Neural progenitor cell (in vitro differentiated cells): ENCODE measurements around the gene GAB4. TPM values are rescaled to one million over a fixed set of nuclear protein-coding genes. Genes with fewer than 3 reads are reported as not detected.

ENCODE experiments used
- DNase-seq: peaks from one replicate; pipeline ENCODE4 v3.0.0-alpha.2; 2016; ENCODE audit warnings: low spot score
- H2AFZ ChIP-seq: fragments of 200-600 bp; sonication (generic); replicated peaks from 2 replicates; pipeline ENCODE4 v1.6.1; 2016; ENCODE audit warnings: antibody characterized with exemption
- H3F3A ChIP-seq: fragments of 200-600 bp; sonication (generic); 2 replicates; pipeline ENCODE4 v1.6.1; 2016; ENCODE audit warnings: antibody characterized with exemption, low read depth
- H3K27ac ChIP-seq: fragments of 200-600 bp; sonication (generic); 2 replicates; pipeline ENCODE4 v1.5.1; 2016; ENCODE audit warnings: mild to moderate bottlenecking
- H3K27me3 ChIP-seq: fragments of 200-600 bp; sonication (generic); 2 replicates; pipeline ENCODE4 v1.6.1; 2016; ENCODE audit warnings: mild to moderate bottlenecking, moderate library complexity
- H3K36me3 ChIP-seq: fragments of 200-600 bp; sonication (generic); 2 replicates; pipeline ENCODE4 v1.5.1; 2016
- H3K4me1 ChIP-seq: fragments of 200-600 bp; sonication (generic); 2 replicates; pipeline ENCODE4 v1.6.1; 2016; ENCODE audit warnings: mixed run types
- H3K4me2 ChIP-seq: fragments of 200-600 bp; sonication (generic); 2 replicates; pipeline ENCODE4 v1.6.1; 2016
- H3K4me3 ChIP-seq: fragments of 200-600 bp; sonication (generic); 2 replicates; pipeline ENCODE4 v1.5.1; 2016
- H3K79me2 ChIP-seq: fragments of 200-600 bp; sonication (generic); 2 replicates; pipeline ENCODE4 v1.6.1; 2016; ENCODE audit warnings: low read depth
- H3K9ac ChIP-seq: fragments of 200-600 bp; sonication (generic); 2 replicates; pipeline ENCODE4 v1.6.1; 2016
- H3K9me3 ChIP-seq: fragments of 200-600 bp; sonication (generic); 2 replicates; pipeline ENCODE4 v1.5.1; 2016; ENCODE audit warnings: low read depth
- H4K20me1 ChIP-seq: fragments of 200-600 bp; sonication (generic); 2 replicates; pipeline ENCODE4 v1.6.1; 2016; ENCODE audit warnings: low read depth
- H3K27ac Mint-ChIP-seq: 3 replicates; pipeline ENCODE4 v1.8.0; 2021; ENCODE audit warnings: mixed read lengths
- H3K27me3 Mint-ChIP-seq: 2 replicates; pipeline ENCODE4 v1.8.0; 2022; ENCODE audit warnings: low read depth, mild to moderate bottlenecking, inconsistent platforms, moderate library complexity, mixed read lengths; ENCODE audit not compliant: insufficient read depth
- H3K36me3 Mint-ChIP-seq: 3 replicates; pipeline ENCODE4 v1.8.0; 2021; ENCODE audit warnings: mixed read lengths
- H3K4me1 Mint-ChIP-seq: 3 replicates; pipeline ENCODE4 v1.8.0; 2021; ENCODE audit warnings: mixed read lengths
- H3K4me3 Mint-ChIP-seq: 3 replicates; pipeline ENCODE4 v1.8.0; 2021; ENCODE audit warnings: mild to moderate bottlenecking, moderate library complexity, mixed read lengths
- H3K9me3 Mint-ChIP-seq: 3 replicates; pipeline ENCODE4 v1.8.0; 2020; ENCODE audit warnings: mixed read lengths
- CTCF ChIP-seq: fragments of 200-600 bp; sonication (generic); IDR thresholded peaks from 2 replicates; pipeline ENCODE4 v1.5.1; 2017; ENCODE audit warnings: antibody characterized with exemption, mild to moderate bottlenecking
- EZH2 ChIP-seq: fragments of 200-600 bp; sonication (generic); IDR thresholded peaks from 2 replicates; pipeline ENCODE4 v1.6.1; 2017; ENCODE audit warnings: antibody characterized with exemption, mild to moderate bottlenecking, moderate library complexity
- EZH2phosphoT487 ChIP-seq: fragments of 200-600 bp; sonication (generic); IDR thresholded peaks from 2 replicates; pipeline ENCODE4 v1.6.1; 2017; ENCODE audit warnings: antibody characterized with exemption
- total RNA-seq: library from RNA; depleted of rRNA; stranded (reverse); fragments of >200 nt; gene quantifications from 2 replicates; pipeline ENCODE4 v1.2.3, GENCODE V29; 2015; ENCODE audit warnings: low replicate concordance

Gene GAB4
- total RNA-seq, 1 donor from 2014 or later, result 0.07 TPM

GRCh38 chr22:16933291-16934282 is 74.4 kb downstream of the GAB4 start:
- TF ChIP-seq CTCF (no peak), EZH2 (no peak), EZH2phosphoT487 (no peak)
- Histone ChIP-seq H3K27ac (no peak overlapping the region), H3K36me3 (no peaks in the 10 kb centered on the region), H4K20me1 (no peaks in the 10 kb centered on the region), H3K4me3 (no peak overlapping the region), H3K9me3 (no peaks in the 10 kb centered on the region), H3F3A (no peaks in the 10 kb centered on the region), H3K4me1 (no peaks in the 10 kb centered on the region), H3K79me2 (no peaks in the 10 kb centered on the region), H2AFZ (no peak overlapping the region), H3K4me2 (no peak overlapping the region), H3K27me3 (peaks cover 26% of the 10 kb centered on the region), H3K9ac (no peak overlapping the region)
- Mint-ChIP-seq H3K9me3 (peaks cover 2% of the 10 kb centered on the region), H3K27ac (no peak overlapping the region), H3K4me1 (no peaks in the 10 kb centered on the region), H3K4me3 (no peak overlapping the region), H3K27me3 (peaks cover 3% of the 10 kb centered on the region), H3K36me3 (no peaks in the 10 kb centered on the region)
- no peak for DNase-seq

GRCh38 chr22:16932577-16932976 is 75.4 kb downstream of the GAB4 start:
- H3K36me3 ChIP-seq, result no peaks in the 10 kb centered on the region
- Mint-ChIP-seq H3K36me3 (no peaks in the 10 kb centered on the region), H3K27me3 (peaks cover 3% of the 10 kb centered on the region), H3K4me3 (no peak overlapping the region), H3K9me3 (peaks cover 5% of the 10 kb centered on the region), H3K4me1 (no peaks in the 10 kb centered on the region), H3K27ac (no peak overlapping the region)
- H3K4me1 ChIP-seq, result no peaks in the 10 kb centered on the region
- no peaks in the 10 kb centered on the region for H3K9me3 ChIP-seq
- no peak overlapping the region for H3K9ac ChIP-seq
- no peak overlapping the region for H3K27ac ChIP-seq
- no peaks in the 10 kb centered on the region for H4K20me1 ChIP-seq
- peaks cover 26% of the 10 kb centered on the region for H3K27me3 ChIP-seq
- H3K4me2 ChIP-seq, result no peak overlapping the region
- H2AFZ ChIP-seq, result no peak overlapping the region
- DNase-seq, result no peak
- no peak overlapping the region for H3K4me3 ChIP-seq
- H3F3A ChIP-seq, result no peaks in the 10 kb centered on the region
- TF ChIP-seq EZH2 (no peak), EZH2phosphoT487 (no peak), CTCF (no peak)
- H3K79me2 ChIP-seq, result no peaks in the 10 kb centered on the region

GRCh38 chr22:16925407-16925966 is 82.5 kb downstream of the GAB4 start:
- Mint-ChIP-seq H3K4me3 (no peak overlapping the region), H3K9me3 (peaks cover 3% of the 10 kb centered on the region), H3K36me3 (no peaks in the 10 kb centered on the region), H3K27ac (no peak overlapping the region), H3K4me1 (no peaks in the 10 kb centered on the region), H3K27me3 (peaks cover 3% of the 10 kb centered on the region)
- no peaks in the 10 kb centered on the region for H3K9me3 ChIP-seq
- DNase-seq, result no peak
- H3K27me3 ChIP-seq, result peaks cover 18% of the 10 kb centered on the region
- H3F3A ChIP-seq, result no peaks in the 10 kb centered on the region
- H3K36me3 ChIP-seq, result no peaks in the 10 kb centered on the region
- H3K27ac ChIP-seq, result no peak overlapping the region
- no peaks in the 10 kb centered on the region for H3K79me2 ChIP-seq
- H2AFZ ChIP-seq, result no peak overlapping the region
- H3K4me3 ChIP-seq, result no peak overlapping the region
- H3K4me2 ChIP-seq, result no peak overlapping the region
- no peak for TF ChIP-seq EZH2phosphoT487
- no peaks in the 10 kb centered on the region for H4K20me1 ChIP-seq
- H3K9ac ChIP-seq, result no peak overlapping the region
- no peaks in the 10 kb centered on the region for H3K4me1 ChIP-seq
